HEK293 (cell line): ENCODE measurements around the gene L3MBTL4.

Experiments used
- CTCF ChIA-PET: fragments of 350-600 bp; formaldehyde crosslinking; extraction: SDS; loops from one replicate; lab custom pipeline; 2021; ENCODE audit warnings: antibody characterized with exemption; lab: Yijun Ruan, JAX
- POLR2A ChIA-PET: fragments of 300-600 bp; formaldehyde crosslinking; extraction: SDS; loops from one replicate; lab custom pipeline; 2020; ENCODE audit warnings: antibody characterized with exemption, inconsistent platforms; lab: Yijun Ruan, JAX
- H3K27ac ChIP-seq: fragments of 200-500 bp; sonication (Bioruptor generic); 2 replicates; pipeline ENCODE4 v1.5.1; 2014; ENCODE audit warnings: low read depth, low read length, control low read depth, inconsistent platforms; ENCODE audit errors: extremely low read depth
- H3K36me3 ChIP-seq, 2 experiments: fragments of 200-500 bp in 1 of 2; sonication (Bioruptor generic) in 1 of 2; 1 replicate in 1 of 2; 2 replicates in 1 of 2; pipeline ENCODE4 v1.5.1; 2014 to 2017; ENCODE audit warnings: inconsistent platforms in 2 of 2, low read length in 2 of 2; ENCODE audit not compliant: control insufficient read depth in 2 of 2, insufficient read depth in 1 of 2
- H3K4me1 ChIP-seq: fragments of 200-500 bp; sonication (Bioruptor generic); 2 replicates; pipeline ENCODE4 v1.5.1; 2014; ENCODE audit warnings: mild to moderate bottlenecking, low read length, inconsistent platforms; ENCODE audit not compliant: control insufficient read depth, insufficient read depth
- H3K4me3 ChIP-seq: 2 replicates; pipeline ENCODE4 v1.5.1; 2011; ENCODE audit warnings: low read depth, mild to moderate bottlenecking, control low read depth, low read length, moderate library complexity
- H3K9me3 ChIP-seq: fragments of 200-500 bp; sonication (Bioruptor generic); 2 replicates; pipeline ENCODE4 v1.5.1; 2014; ENCODE audit warnings: low read depth, low read length, inconsistent platforms; ENCODE audit not compliant: control insufficient read depth, insufficient read depth
- BCL11B ChIP-seq: fragments of 450-650 bp; formaldehyde crosslinking; IDR thresholded peaks from 2 replicates; pipeline ENCODE4 v1.5.1; 2016; ENCODE audit warnings: low read depth, missing biosample characterization, missing genetic modification characterization
- SP7 ChIP-seq: fragments of 450-650 bp; formaldehyde crosslinking; IDR thresholded peaks from 2 replicates; pipeline ENCODE4 v1.5.1; 2016; ENCODE audit warnings: missing biosample characterization, missing genetic modification characterization
- ZBTB1 ChIP-seq: fragments of 450-650 bp; formaldehyde crosslinking; IDR thresholded peaks from 2 replicates; pipeline ENCODE4 v1.5.1; 2016; ENCODE audit warnings: missing biosample characterization, missing genetic modification characterization
- ZBTB17 ChIP-seq: fragments of 450-650 bp; formaldehyde crosslinking; IDR thresholded peaks from 2 replicates; pipeline ENCODE4 v1.5.1; 2016; ENCODE audit warnings: missing biosample characterization, missing genetic modification characterization
- ZBTB48 ChIP-seq: fragments of 450-650 bp; formaldehyde crosslinking; IDR thresholded peaks from 2 replicates; pipeline ENCODE4 v1.5.1; 2016; ENCODE audit warnings: missing biosample characterization, missing genetic modification characterization
- ZFP3 ChIP-seq: fragments of 450-650 bp; formaldehyde crosslinking; IDR thresholded peaks from 2 replicates; pipeline ENCODE4 v1.5.1; 2016; ENCODE audit warnings: low read depth, missing biosample characterization, missing genetic modification characterization
- ZFP41 ChIP-seq: fragments of 450-650 bp; formaldehyde crosslinking; IDR thresholded peaks from 2 replicates; pipeline ENCODE4 v1.5.1; 2016; ENCODE audit warnings: missing biosample characterization, missing genetic modification characterization, borderline replicate concordance
- ZFP69B ChIP-seq: fragments of 450-650 bp; formaldehyde crosslinking; IDR thresholded peaks from 2 replicates; pipeline ENCODE4 v1.5.1; 2016; ENCODE audit warnings: missing biosample characterization, missing genetic modification characterization
- ZNF155 ChIP-seq: fragments of 450-650 bp; formaldehyde crosslinking; IDR thresholded peaks from 2 replicates; pipeline ENCODE4 v1.5.1; 2016; ENCODE audit warnings: missing biosample characterization, missing genetic modification characterization
- ZNF169 ChIP-seq: fragments of 450-650 bp; formaldehyde crosslinking; IDR thresholded peaks from 2 replicates; pipeline ENCODE4 v1.5.1; 2016; ENCODE audit warnings: missing biosample characterization, missing genetic modification characterization
- ZNF223 ChIP-seq: fragments of 450-650 bp; formaldehyde crosslinking; IDR thresholded peaks from 2 replicates; pipeline ENCODE4 v1.5.1; 2016; ENCODE audit warnings: missing biosample characterization, missing genetic modification characterization
- ZNF292 ChIP-seq: fragments of 450-650 bp; formaldehyde crosslinking; IDR thresholded peaks from 2 replicates; pipeline ENCODE4 v1.5.1; 2016; ENCODE audit warnings: low read depth, missing biosample characterization, missing genetic modification characterization, borderline replicate concordance
- ZNF433 ChIP-seq: fragments of 450-650 bp; formaldehyde crosslinking; IDR thresholded peaks from 2 replicates; pipeline ENCODE4 v1.5.1; 2016; ENCODE audit warnings: missing biosample characterization, missing genetic modification characterization, low read depth
- ZNF521 ChIP-seq: fragments of 450-650 bp; formaldehyde crosslinking; IDR thresholded peaks from 2 replicates; pipeline ENCODE4 v1.5.1; 2017; ENCODE audit warnings: missing biosample characterization, mild to moderate bottlenecking, missing genetic modification characterization
- ZNF785 ChIP-seq: fragments of 450-650 bp; formaldehyde crosslinking; IDR thresholded peaks from 2 replicates; pipeline ENCODE4 v1.5.1; 2016; ENCODE audit warnings: missing biosample characterization, missing genetic modification characterization
- ZNF830 ChIP-seq: fragments of 450-650 bp; IDR thresholded peaks from 2 replicates; pipeline ENCODE4 v1.5.0; 2018; ENCODE audit warnings: missing biosample characterization, missing genetic modification characterization, low read depth, mild to moderate bottlenecking, moderate library complexity
- ZSCAN30 ChIP-seq: fragments of 450-650 bp; IDR thresholded peaks from 2 replicates; pipeline ENCODE4 v1.5.1; 2018; ENCODE audit warnings: missing biosample characterization, mild to moderate bottlenecking, missing genetic modification characterization, moderate library complexity
- TF ChIP-seq, protein P1 (sequence below): fragments of 450-650 bp; formaldehyde crosslinking; IDR thresholded peaks from 2 replicates; pipeline ENCODE4 v1.5.1; 2017; ENCODE audit warnings: missing biosample characterization, missing genetic modification characterization
- TF ChIP-seq, protein P2 (sequence below): fragments of 450-650 bp; formaldehyde crosslinking; IDR thresholded peaks from 2 replicates; pipeline ENCODE4 v1.5.1; 2017; ENCODE audit warnings: missing biosample characterization, missing genetic modification characterization
- TF ChIP-seq, protein P3 (sequence below): fragments of 450-650 bp; formaldehyde crosslinking; IDR thresholded peaks from 2 replicates; pipeline ENCODE4 v1.5.1; 2016; ENCODE audit warnings: missing biosample characterization, missing genetic modification characterization

L3MBTL4 gene

DNA sequence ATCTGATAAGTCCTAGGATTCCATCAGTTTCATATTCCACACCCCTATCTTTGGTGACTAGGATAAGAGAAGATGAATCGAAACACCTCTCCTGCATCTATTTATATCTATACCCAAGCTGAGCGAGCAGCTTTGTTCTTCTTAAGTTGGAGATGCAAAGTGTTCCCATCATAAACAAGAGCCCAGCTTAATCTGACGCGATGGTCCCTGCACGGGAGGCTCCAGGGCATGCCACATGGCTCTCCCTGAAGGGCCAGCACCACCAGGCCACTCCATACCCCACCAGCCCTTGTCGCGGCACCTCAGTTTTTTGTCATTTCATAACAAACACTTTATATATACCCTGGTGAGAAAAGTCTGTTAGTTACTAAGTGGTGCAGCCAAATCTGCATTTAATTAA is 255.3 kb downstream of the L3MBTL4 start:
- Histone ChIP-seq H3K4me1 (no peaks in the 10 kb centered on the region), H3K9me3 (no peaks in the 10 kb centered on the region), H3K36me3 (no peaks in the 10 kb centered on the region), H3K27ac (no peak overlapping the region)
- POLR2A ChIA-PET, result no interaction called here
- CTCF ChIA-PET, result no interaction called here
- TF ChIP-seq ZBTB1 (tag by site-specific recombination) (no peak), ZBTB48 (no peak), ZFP41 (tag by site-specific recombination) (no peak), ZNF169 (tag by site-specific recombination) (no peak), ZFP69B (tag by site-specific recombination) (no peak)
- TF ChIP-seq, protein P1, sequence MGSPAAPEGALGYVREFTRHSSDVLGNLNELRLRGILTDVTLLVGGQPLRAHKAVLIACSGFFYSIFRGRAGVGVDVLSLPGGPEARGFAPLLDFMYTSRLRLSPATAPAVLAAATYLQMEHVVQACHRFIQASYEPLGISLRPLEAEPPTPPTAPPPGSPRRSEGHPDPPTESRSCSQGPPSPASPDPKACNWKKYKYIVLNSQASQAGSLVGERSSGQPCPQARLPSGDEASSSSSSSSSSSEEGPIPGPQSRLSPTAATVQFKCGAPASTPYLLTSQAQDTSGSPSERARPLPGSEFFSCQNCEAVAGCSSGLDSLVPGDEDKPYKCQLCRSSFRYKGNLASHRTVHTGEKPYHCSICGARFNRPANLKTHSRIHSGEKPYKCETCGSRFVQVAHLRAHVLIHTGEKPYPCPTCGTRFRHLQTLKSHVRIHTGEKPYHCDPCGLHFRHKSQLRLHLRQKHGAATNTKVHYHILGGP, result no peak
- TF ChIP-seq, protein P2, sequence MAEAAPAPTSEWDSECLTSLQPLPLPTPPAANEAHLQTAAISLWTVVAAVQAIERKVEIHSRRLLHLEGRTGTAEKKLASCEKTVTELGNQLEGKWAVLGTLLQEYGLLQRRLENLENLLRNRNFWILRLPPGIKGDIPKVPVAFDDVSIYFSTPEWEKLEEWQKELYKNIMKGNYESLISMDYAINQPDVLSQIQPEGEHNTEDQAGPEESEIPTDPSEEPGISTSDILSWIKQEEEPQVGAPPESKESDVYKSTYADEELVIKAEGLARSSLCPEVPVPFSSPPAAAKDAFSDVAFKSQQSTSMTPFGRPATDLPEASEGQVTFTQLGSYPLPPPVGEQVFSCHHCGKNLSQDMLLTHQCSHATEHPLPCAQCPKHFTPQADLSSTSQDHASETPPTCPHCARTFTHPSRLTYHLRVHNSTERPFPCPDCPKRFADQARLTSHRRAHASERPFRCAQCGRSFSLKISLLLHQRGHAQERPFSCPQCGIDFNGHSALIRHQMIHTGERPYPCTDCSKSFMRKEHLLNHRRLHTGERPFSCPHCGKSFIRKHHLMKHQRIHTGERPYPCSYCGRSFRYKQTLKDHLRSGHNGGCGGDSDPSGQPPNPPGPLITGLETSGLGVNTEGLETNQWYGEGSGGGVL (tag by site-specific recombination), result no peak
- TF ChIP-seq, all 188 proteins: peak for 0
- H3K4me3 ChIP-seq, result no peak overlapping the region

DNA sequence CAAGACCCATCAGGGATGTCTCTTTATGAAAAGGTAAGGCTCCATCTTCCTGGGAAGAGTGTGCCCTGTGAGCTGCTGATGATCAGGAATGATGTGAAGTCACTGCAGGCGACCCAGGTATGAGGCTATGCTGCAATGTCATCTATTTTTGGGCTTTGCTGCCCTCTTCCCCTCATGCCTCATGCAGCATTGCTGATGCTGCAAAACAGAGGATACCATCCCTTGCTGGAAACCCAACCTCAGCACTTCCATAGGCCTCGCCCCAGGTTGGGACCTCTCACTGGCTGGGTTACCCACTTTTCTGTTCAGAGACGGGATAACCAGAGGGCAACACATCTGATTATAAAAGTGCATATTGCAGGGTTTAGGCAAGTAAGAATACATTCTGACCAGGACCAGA is 255.8 kb downstream of the L3MBTL4 start:
- POLR2A ChIA-PET, result no interaction called here
- CTCF ChIA-PET, result no interaction called here
- H3K27ac ChIP-seq, result no peak overlapping the region
- no peaks in the 10 kb centered on the region for H3K36me3 ChIP-seq
- no peaks in the 10 kb centered on the region for H3K4me1 ChIP-seq
- TF ChIP-seq ZNF830 (tag by site-specific recombination) (no peak), ZFP3 (tag by site-specific recombination) (no peak), ZBTB17 (tag by site-specific recombination) (no peak), ZNF521 (tag by site-specific recombination) (no peak), SP7 (tag by site-specific recombination) (no peak), ZNF433 (tag by site-specific recombination) (no peak), ZNF155 (no peak), ZNF785 (tag by site-specific recombination) (no peak), BCL11B (tag by site-specific recombination) (no peak)
- TF ChIP-seq, protein P3, sequence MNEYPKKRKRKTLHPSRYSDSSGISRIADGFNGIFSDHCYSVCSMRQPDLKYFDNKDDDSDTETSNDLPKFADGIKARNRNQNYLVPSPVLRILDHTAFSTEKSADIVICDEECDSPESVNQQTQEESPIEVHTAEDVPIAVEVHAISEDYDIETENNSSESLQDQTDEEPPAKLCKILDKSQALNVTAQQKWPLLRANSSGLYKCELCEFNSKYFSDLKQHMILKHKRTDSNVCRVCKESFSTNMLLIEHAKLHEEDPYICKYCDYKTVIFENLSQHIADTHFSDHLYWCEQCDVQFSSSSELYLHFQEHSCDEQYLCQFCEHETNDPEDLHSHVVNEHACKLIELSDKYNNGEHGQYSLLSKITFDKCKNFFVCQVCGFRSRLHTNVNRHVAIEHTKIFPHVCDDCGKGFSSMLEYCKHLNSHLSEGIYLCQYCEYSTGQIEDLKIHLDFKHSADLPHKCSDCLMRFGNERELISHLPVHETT (tag by site-specific recombination), result no peak
- no peak overlapping the region for H3K4me3 ChIP-seq
- no peaks in the 10 kb centered on the region for H3K9me3 ChIP-seq

DNA sequence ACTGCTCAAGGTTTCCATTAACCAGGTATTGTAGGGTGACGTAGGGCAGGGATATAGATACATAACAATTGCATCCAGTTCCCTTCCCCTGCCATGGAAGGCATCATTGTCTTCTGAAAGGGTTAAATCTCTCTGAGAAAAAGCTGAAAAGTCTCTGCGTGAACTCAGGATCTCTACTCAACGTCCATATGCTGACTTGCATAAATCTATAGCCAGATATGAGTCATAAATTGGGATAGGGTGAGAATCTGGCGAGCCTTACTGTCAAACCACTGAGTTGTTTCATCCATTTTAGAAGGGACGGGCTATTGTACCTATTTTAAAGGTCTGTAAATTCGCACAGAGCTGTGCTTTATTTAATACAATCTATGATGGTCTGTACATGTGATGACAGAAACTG is 258.3 kb downstream of the L3MBTL4 start:
- H3K9me3 ChIP-seq, result no peaks in the 10 kb centered on the region
- POLR2A ChIA-PET, result no interaction called here
- no peak for TF ChIP-seq ZSCAN30
- no peak for TF ChIP-seq ZNF223 (tag by site-specific recombination)
- TF ChIP-seq ZNF292 (tag by site-specific recombination), result no peak
- H3K36me3 ChIP-seq, result no peaks in the 10 kb centered on the region
- no peak overlapping the region for H3K27ac ChIP-seq
- no peaks in the 10 kb centered on the region for H3K4me1 ChIP-seq
- no peak overlapping the region for H3K4me3 ChIP-seq
- CTCF ChIA-PET, result interaction anchor here (0.5 kb wide), 1 partner anchor 25 kb away, joined by 3 read pairs; no protein-coding TSS in a partner anchor
